HG02885 (cell line): ENCODE measurements around the gene IQGAP1.
A peak's percentile ranks its signal among the peaks of the same experiment; 100 is the strongest.
"Not testable (repeated sequence)": the region's sequence is repeated elsewhere in the genome, so short reads cannot be mapped to it uniquely, and the experiment has no call there.

Experiments
- ATAC-seq: cut with Tn5 transposase; IDR thresholded peaks from one replicate; pipeline ENCODE4 v1.9.1; 2021; ENCODE audit warnings: mild to moderate bottlenecking; ENCODE audit not compliant: unreplicated experiment, poor library complexity

The IQGAP1 gene

DNA sequence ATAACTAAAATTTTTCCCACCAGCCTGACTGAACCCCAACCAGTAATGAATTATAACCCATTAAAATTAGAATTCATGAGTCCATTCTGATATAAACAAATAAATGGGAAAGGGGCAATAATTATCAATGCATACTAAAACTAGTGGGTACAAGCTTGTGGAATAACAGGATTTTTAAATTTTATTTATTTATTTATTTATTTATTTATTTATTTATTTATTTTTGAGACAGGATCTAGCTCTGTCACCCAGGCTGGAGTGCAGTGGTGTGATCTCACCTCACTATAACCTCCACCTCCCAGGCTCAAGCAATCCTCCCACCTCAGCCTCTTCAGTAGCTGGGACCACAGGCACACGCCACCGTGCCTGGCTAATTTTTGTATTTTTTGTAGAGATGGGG is 125.9 kb downstream of the IQGAP1 start:
- ATAC-seq: not testable (repeated sequence)

- ATAC-seq: no peak
These were observed 131.6 kb downstream of the IQGAP1 start for GRCh38 chr15:90519688-90520087.

DNA sequence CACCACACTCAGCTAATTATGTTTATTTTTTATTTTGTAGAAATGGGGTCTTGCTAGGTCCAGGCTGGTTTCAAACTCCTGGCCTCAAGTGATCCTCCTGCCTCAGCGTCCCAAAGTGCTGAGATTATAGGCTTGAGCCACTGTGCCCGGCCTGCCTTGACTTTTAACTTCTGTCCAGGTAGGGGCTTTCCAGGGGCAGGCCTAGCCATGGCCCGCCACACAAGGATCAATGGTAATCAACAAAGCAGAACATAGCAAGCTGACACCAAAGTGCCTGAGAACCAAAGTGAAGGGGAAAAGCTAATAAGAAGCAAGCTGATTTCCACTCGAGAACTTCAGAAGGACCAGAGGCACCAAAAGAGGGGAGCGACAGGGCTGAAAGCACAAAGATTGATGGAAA is 132.3 kb downstream of the IQGAP1 start:
- no peak for ATAC-seq

GRCh38 chr15:90523373-90523772 is 135.3 kb downstream of the IQGAP1 start:
- no peak for ATAC-seq

- ATAC-seq: not testable (repeated sequence)
These were observed 136.2 kb downstream of the IQGAP1 start for GRCh38 chr15:90524018-90524803.

DNA sequence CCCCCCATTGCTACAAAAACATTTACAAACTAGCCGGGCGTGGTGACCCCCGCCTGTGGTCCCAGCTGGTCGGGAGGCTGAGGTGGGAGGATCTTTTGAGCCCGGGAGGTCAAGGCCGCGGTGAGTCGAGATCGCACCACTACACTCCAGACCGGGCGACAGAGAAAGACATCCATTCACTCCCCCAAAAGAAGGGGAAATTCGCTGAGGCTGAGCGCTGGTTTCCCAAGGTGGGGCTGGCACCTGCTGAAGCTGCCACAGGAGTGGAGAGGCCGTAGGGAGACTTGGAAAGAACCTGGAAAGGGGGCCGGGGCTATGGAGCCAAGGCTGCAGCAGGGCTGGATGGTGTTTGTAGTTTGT is 140.9 kb downstream of the IQGAP1 start:
- ATAC-seq: no peak

DNA sequence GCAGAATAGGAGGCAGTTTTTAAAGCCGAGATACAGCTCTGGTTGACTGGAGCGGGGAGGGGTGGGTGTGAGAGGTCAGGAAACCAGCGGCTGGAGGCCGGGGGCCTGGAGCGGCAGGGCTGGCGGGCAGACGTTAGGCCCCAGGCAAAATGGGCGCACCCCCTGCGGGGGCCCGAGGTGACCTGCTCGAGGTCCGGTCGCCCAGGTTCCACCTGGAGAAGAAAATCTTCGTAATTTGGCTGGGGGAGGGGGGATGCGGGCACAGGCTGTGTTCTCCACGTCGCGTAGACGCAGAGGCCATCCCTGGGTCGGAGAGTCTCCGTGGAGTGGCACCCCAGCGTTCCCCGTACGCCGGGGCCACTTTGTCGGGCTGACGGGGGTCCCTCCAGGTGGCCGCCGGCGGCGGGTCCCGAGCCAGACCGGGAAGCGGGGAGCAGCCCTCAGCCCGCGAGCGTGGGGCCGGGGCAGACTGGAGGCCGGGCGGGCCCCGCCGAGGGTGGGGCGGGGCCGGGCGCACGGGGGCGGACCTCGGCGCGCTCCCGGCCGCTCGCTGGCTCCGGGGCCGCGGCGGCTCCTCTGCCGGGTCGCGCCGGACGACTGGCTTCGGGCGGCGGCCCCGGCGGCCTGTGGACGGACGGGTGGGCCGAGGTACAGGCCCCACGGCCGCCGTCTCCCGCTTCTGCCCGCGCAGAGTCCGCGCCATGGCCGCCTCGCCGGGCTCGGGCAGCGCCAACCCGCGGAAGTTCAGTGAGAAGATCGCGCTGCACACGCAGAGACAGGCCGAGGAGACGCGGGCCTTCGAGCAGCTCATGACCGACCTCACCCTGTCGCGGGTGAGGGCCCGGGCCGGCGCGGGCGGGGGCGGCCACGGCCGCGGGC is 141.6 kb downstream of the IQGAP1 start, which contains the start of gene CRTC3:
CRTC3 (plus strand) TSS at position 553 of the 879 bp plus-strand sequence; CDS start at position 702, 149 bp downstream.
- peak; percentile 84 for ATAC-seq

DNA sequence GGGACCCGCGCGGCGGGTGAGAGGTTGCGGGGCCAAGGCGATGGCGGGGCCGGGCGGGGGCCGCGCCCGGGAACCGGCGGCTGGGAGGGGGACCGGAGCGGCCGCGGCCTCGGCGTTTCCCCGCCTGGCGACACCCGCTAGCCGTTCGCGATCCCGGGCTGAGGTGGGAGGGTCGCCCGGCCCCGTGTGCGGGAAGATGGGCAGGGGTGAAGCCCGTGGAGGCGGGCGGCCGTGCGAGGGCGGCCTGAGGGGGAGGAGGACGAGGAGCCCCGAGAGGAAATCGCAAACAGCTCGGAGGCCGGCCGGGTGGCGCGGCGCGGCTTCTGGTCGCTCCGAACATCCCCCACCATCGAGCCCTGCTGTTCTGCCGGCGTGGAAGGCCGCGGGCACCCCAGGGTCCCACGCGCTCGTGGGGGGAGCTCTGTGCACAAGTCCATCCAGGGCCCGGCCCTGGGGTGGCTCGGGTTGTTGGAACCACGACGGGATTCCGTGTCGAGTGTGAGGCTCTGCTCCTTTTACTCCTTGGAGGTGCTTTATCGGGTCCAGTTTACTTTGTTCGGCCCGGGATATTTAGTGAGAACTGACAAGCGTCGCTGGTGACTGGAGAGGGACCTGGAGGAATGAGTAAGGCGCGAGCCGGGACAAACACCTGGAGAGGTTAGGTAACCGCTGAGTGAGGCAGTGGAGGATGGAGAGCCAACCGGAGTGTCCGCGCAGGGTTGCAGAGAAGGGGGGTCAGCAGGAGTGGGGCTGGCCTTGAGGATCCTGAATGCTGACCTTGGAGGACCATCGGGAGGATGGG is 142.4 kb downstream of the IQGAP1 start:
- ATAC-seq: peak; percentile 35

DNA sequence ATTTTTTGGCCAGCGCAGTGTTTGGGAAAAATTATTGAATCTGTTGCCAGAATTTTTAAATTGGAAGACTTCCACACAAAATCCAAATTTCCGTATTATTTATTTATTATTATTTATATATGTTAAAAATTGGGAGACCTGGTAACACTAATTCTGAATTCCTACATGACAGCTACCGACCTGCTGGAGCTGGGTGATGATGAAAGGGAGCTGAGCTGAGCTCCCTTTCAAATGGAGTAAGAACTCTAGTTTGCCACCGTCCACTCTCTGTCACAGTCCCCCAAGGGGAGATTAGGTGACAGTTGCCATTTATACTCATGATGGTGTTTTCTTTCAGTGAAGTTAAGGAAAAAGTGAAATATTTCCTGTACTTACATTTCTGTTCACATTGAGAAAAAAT is 143.1 kb downstream of the IQGAP1 start:
- ATAC-seq: no peak

DNA sequence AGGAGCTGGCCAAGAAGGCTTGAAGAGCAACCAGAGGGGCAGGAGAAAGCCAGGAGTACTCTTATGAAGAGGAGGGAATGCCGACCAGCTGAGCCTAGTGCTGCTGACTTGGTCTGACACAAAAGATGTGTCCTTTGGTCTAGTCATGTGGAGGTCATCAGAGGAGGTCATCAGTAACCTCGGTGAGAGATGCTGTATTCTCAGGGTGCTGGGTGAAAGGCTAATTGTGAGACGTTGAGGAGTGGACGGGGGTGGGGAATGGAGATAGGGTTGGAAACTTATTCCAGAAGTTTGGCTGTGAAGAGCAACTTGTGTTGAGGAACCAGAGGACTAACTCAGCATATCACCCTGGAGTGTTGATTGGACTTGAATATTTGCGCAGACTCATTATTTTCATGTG is 147.2 kb downstream of the IQGAP1 start:
- no peak for ATAC-seq

DNA sequence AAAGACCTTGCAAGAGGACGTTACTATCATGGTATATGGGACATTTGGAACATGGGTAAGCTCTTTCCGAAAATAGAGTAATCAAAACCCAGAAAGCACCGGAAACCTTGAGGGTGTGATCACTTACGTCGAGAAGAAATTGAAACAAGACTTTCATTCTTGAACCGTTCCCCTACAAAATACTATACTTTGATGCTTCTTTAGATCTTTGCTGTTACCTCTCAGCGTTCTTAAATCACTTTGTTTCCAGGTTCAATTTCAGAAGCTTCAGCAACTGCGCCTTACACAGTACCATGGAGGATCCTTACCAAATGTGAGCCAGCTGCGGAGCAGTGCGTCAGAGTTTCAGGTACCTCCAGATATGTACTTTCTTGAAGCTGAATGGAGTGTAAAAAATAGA is 151.7 kb downstream of the IQGAP1 start:
- no peak for ATAC-seq

GRCh38 chr15:90540768-90541167 is 152.7 kb downstream of the IQGAP1 start:
- no peak for ATAC-seq

DNA sequence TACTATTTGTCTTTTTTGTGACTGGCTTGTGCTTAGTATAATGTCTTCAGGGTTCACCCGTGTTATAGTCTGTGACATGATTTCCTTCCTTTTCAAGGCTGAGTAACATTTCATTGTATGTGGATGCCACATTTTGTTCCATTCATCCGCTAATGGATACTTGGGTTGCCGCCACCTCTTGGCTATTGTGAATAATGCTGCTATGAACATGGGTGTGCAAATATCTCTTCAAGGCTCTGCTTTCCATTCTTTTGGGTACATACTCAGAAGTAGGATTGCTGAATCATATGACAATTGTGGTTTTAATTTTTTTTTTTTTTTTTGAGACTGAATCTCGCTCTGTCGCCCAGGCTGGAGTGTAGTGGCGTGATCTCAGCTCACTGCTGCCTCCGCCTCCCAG is 157.1 kb downstream of the IQGAP1 start:
- ATAC-seq: no peak

DNA sequence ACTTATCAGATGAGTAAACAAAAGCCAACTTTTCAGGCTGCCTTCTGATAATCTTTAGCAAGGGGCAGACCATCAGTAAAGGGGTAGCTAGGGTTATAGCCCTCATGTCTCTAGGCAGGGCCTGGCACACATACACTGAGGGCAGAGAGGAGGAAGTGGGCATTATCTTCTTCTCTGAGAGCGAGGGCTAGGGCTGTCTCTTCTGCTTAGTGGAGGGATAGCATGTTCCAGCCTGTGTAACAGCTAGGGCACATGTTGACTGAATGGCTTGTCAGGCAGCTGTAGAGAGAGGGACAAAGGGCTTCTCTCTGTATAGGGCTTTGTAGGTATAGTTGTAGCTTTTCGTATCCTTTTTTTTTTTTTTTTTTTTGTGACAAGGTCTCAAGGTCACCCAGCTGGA is 159.5 kb downstream of the IQGAP1 start:
- no peak for ATAC-seq

DNA sequence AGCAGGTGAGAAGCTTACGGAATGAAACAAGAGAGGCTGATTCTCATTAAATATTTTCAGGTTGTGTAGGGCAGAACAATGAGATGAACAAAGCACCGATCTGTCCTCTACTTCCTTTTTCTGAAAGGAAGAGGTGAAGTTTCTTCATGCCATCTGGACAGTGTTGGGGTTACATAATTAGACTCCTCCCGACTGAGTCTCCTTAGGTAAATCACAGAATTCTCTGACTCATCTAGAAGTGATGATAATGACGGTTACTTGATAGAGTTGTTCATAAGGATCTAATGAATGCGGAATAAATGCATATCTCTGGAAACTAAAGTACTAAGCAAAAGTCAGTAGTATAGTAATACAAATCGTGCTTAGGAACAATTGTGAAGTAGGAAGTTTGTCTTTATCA is 162.9 kb downstream of the IQGAP1 start:
- peak; percentile 66 for ATAC-seq
